Measurements from ENCODE around the gene ZNF324B. TPM values are rescaled to one million over a fixed set of nuclear protein-coding genes. Genes with fewer than 3 reads are reported as not detected.

Gene ZNF324B
- total and polyA plus RNA-seq, 4 donors, result 0.53 to 4.9 (median 2.8) TPM

DNA sequence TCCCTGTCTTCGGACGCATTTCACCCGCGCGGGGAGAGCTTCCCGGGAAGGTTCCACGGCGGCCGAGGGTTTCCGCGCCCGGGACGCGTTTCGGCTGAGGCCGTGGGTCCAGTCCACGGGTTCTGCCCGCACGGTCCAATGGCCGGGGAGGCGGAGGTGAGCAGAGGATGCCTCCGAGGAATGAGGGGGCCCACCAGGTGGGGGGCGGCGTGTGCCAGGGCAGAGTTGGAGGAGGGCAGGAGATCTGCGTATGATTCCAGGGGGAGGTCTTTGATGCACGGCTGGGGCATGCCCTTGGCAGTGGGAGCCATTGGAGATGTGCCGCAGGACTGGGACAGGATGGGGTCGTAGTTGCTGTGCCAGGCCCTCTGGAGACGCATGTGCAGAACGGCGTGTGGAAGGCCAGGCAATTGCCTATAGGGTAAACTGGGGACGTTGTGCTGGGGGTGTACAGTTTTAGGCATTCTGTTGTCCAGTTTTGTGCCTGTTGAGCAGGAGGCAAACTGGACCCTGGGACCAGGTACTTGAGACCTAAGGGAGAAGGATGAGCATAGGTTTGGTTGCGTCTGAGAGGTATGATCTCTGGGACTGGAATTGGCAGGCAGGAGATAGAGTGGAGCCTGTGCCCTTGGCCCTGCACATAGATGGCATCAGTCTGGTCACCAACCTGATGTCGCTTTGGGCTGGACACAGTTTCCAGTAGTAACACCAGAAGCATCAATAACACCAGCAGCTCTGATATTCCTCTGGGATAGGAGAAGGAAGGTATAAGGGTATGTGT, 42.2 kb upstream of the ZNF324B start:
- TF ChIP-seq HNF4A (conservative IDR thresholded peaks at IDR 0.05) (peak in 1 of 2 donors; percentile 49), HNF4G (IDR thresholded peaks at IDR 0.05) (no peak), EGR1 (IDR thresholded peaks at IDR 0.05; ENCODE audit: low read depth in 2 of 2) (no peak)
- DNase-seq (ENCODE audit: low spot score), result no peak
- 4% methylated on average over 34 of the region's 34 CpGs for WGBS
- Histone ChIP-seq H3K27ac (ENCODE audit: low read depth in 1 of 2, low read length in 2 of 2) (peak overlapping the region; percentile 80 to 83), H3K9me3 (ENCODE audit: control insufficient read depth in 4 of 4, low read length in 3 of 4) (no peaks in the 10 kb centered on the region), H3K36me3 (ENCODE audit: control insufficient read depth in 4 of 4, insufficient read depth in 3 of 4, low read depth in 1 of 4, low read length in 3 of 4) (no peaks in the 10 kb centered on the region), H3K4me1 (ENCODE audit: control insufficient read depth in 4 of 4, insufficient read depth in 4 of 4, low read length in 3 of 4) (peaks cover 3 to 25% (median 21%) of the 10 kb centered on the region in 4 donors), H3K4me3 (ENCODE audit: low read depth in 1 of 3, low read length in 3 of 3) (peak overlapping the region; percentile 68 to 90 (median 76)), H3K9ac (ENCODE audit: low read depth in 1 of 2, low read length in 2 of 2) (peak overlapping the region; percentile 27 to 41), H3K27me3 (ENCODE audit: control insufficient read depth in 4 of 4, insufficient read depth in 4 of 4, low read length in 3 of 4) (no peaks in the 10 kb centered on the region)

DNA sequence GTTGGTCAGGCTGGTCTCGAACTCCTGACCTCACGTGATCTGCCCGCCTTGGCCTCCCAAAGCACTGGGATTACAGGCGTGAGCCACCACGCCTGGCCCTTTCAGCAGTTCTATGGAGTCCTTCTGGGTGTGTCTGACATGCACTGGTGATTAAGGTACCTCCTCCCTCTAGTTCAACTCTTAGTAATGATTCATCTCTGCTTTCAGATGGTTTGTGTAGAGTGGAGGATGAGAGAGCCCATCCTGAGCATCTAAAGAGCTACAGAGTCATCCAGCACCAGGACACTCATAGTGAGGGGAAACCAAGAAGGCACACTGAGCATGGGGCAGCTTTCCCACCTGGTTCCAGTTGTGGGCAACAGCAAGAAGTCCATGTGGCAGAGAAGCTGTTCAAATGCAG, 34.8 kb upstream of the ZNF324B start:
- WGBS, result 96% methylated on average over 5 of the region's 5 CpGs
- H3K36me3 ChIP-seq (ENCODE audit: control insufficient read depth in 4 of 4, insufficient read depth in 3 of 4, low read depth in 1 of 4, low read length in 3 of 4), result peaks cover 16 to 45% (median 30%) of the 10 kb centered on the region in 4 donors

DNA sequence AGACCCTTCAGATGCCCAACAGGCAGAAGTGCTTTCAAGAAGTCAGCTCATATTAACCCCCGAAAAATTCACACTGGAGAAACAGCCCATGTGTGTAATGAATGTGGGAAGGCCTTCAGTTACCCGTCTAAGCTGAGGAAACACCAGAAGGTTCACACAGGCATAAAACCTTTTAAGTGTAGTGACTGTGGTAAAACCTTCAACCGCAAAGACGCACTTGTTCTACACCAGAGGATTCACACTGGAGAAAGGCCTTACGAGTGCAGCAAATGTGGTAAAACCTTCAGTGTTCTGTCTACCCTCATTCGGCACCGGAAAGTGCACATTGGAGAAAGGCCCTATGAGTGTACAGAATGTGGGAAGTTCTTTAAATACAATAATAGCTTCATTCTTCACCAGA, 34.4 kb upstream of the ZNF324B start:
- Histone ChIP-seq H3K36me3 (ENCODE audit: control insufficient read depth in 4 of 4, insufficient read depth in 3 of 4, low read depth in 1 of 4, low read length in 3 of 4) (peaks cover 16 to 45% (median 30%) of the 10 kb centered on the region in 4 donors), H3K9ac (ENCODE audit: low read depth in 1 of 2, low read length in 2 of 2) (no peak overlapping the region), H3K4me1 (ENCODE audit: control insufficient read depth in 4 of 4, insufficient read depth in 4 of 4, low read length in 3 of 4) (no peaks in the 10 kb centered on the region), H3K27ac (ENCODE audit: low read depth in 1 of 2, low read length in 2 of 2) (no peak overlapping the region), H3K4me3 (ENCODE audit: low read depth in 1 of 3, low read length in 3 of 3) (peak overlapping the region in 1 of 3 donors; percentile 5), H3K9me3 (ENCODE audit: control insufficient read depth in 4 of 4, low read length in 3 of 4) (peaks cover 11 to 15% (median 13%) of the 10 kb centered on the region in 4 donors), H3K27me3 (ENCODE audit: control insufficient read depth in 4 of 4, insufficient read depth in 4 of 4, low read length in 3 of 4) (no peaks in the 10 kb centered on the region)
- no peak for DNase-seq (ENCODE audit: low spot score)
- TF ChIP-seq GABPA (IDR thresholded peaks at IDR 0.05 in 1 of 2, conservative IDR thresholded peaks at IDR 0.05 in 1 of 2) (no peak), HNF4G (IDR thresholded peaks at IDR 0.05) (no peak), FOXA2 (IDR thresholded peaks at IDR 0.05) (no peak), SP1 (IDR thresholded peaks at IDR 0.05) (no peak), RAD21 (IDR thresholded peaks at IDR 0.05) (no peak)
- TF ChIP-seq, protein P1, sequence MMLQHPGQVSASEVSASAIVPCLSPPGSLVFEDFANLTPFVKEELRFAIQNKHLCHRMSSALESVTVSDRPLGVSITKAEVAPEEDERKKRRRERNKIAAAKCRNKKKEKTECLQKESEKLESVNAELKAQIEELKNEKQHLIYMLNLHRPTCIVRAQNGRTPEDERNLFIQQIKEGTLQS (IDR thresholded peaks at IDR 0.05), result no peak
- TF ChIP-seq, protein P2, sequence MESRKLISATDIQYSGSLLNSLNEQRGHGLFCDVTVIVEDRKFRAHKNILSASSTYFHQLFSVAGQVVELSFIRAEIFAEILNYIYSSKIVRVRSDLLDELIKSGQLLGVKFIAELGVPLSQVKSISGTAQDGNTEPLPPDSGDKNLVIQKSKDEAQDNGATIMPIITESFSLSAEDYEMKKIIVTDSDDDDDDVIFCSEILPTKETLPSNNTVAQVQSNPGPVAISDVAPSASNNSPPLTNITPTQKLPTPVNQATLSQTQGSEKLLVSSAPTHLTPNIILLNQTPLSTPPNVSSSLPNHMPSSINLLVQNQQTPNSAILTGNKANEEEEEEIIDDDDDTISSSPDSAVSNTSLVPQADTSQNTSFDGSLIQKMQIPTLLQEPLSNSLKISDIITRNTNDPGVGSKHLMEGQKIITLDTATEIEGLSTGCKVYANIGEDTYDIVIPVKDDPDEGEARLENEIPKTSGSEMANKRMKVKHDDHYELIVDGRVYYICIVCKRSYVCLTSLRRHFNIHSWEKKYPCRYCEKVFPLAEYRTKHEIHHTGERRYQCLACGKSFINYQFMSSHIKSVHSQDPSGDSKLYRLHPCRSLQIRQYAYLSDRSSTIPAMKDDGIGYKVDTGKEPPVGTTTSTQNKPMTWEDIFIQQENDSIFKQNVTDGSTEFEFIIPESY (IDR thresholded peaks at IDR 0.05), result no peak
- TF ChIP-seq, protein P3, sequence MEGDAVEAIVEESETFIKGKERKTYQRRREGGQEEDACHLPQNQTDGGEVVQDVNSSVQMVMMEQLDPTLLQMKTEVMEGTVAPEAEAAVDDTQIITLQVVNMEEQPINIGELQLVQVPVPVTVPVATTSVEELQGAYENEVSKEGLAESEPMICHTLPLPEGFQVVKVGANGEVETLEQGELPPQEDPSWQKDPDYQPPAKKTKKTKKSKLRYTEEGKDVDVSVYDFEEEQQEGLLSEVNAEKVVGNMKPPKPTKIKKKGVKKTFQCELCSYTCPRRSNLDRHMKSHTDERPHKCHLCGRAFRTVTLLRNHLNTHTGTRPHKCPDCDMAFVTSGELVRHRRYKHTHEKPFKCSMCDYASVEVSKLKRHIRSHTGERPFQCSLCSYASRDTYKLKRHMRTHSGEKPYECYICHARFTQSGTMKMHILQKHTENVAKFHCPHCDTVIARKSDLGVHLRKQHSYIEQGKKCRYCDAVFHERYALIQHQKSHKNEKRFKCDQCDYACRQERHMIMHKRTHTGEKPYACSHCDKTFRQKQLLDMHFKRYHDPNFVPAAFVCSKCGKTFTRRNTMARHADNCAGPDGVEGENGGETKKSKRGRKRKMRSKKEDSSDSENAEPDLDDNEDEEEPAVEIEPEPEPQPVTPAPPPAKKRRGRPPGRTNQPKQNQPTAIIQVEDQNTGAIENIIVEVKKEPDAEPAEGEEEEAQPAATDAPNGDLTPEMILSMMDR (IDR thresholded peaks at IDR 0.05; ENCODE audit: low read depth, low read length, missing input control), result no peak
- WGBS, result 99% methylated on average over 7 of the region's 7 CpGs

More for the DNA sequence above, 34.8 kb upstream of the ZNF324B start:
- no peak for DNase-seq (ENCODE audit: low spot score)
- Histone ChIP-seq H3K9me3 (ENCODE audit: control insufficient read depth in 4 of 4, low read length in 3 of 4) (peaks cover 11 to 15% (median 13%) of the 10 kb centered on the region in 4 donors), H3K9ac (ENCODE audit: low read depth in 1 of 2, low read length in 2 of 2) (no peak overlapping the region), H3K4me1 (ENCODE audit: control insufficient read depth in 4 of 4, insufficient read depth in 4 of 4, low read length in 3 of 4) (no peaks in the 10 kb centered on the region), H3K27ac (ENCODE audit: low read depth in 1 of 2, low read length in 2 of 2) (no peak overlapping the region), H3K27me3 (ENCODE audit: control insufficient read depth in 4 of 4, insufficient read depth in 4 of 4, low read length in 3 of 4) (no peaks in the 10 kb centered on the region), H3K4me3 (ENCODE audit: low read depth in 1 of 3, low read length in 3 of 3) (peak overlapping the region in 1 of 3 donors; percentile 5)
- TF ChIP-seq JUND (IDR thresholded peaks at IDR 0.05), result no peak
- no peak for TF ChIP-seq HNF4A (conservative IDR thresholded peaks at IDR 0.05)
- no peak for TF ChIP-seq GABPA (IDR thresholded peaks at IDR 0.05 in 1 of 2, conservative IDR thresholded peaks at IDR 0.05 in 1 of 2)
- no peak for TF ChIP-seq RAD21 (IDR thresholded peaks at IDR 0.05)
- TF ChIP-seq, protein P2 (IDR thresholded peaks at IDR 0.05), result no peak
- no peak for TF ChIP-seq TAF1 (conservative IDR thresholded peaks at IDR 0.05)

Measured in liver (tissue), 9 donors.